GM10248 (cell line): Measurements from ENCODE around the gene METRN.
A peak's percentile ranks its signal among the peaks of the same experiment; 100 is the strongest.

Experiments used
- CTCF ChIA-PET: fragments of 300-600 bp; sonication (Branson Sonifier 250); formaldehyde crosslinking; extraction: SDS; loops from one replicate; lab custom pipeline; 2021; ENCODE audit warnings: antibody characterized with exemption; lab: Yijun Ruan, JAX
- POLR2A ChIA-PET: fragments of 350-650 bp; sonication (Branson Sonifier 250); formaldehyde crosslinking; extraction: SDS; loops from one replicate; lab custom pipeline; 2020; ENCODE audit warnings: antibody characterized with exemption; lab: Yijun Ruan, JAX
- DNase-seq: peaks from one replicate; pipeline ENCODE4 v3.0.0; 2012; ENCODE audit errors: extremely low spot score
- TF ChIP-seq, protein P1 (sequence below): IDR thresholded peaks from 2 replicates; pipeline ENCODE4 v1.5.1; 2012; ENCODE audit warnings: mild to moderate bottlenecking, low read depth; ENCODE audit errors: extremely low read depth, missing control alignments, control extremely low read depth

Gene METRN

DNA sequence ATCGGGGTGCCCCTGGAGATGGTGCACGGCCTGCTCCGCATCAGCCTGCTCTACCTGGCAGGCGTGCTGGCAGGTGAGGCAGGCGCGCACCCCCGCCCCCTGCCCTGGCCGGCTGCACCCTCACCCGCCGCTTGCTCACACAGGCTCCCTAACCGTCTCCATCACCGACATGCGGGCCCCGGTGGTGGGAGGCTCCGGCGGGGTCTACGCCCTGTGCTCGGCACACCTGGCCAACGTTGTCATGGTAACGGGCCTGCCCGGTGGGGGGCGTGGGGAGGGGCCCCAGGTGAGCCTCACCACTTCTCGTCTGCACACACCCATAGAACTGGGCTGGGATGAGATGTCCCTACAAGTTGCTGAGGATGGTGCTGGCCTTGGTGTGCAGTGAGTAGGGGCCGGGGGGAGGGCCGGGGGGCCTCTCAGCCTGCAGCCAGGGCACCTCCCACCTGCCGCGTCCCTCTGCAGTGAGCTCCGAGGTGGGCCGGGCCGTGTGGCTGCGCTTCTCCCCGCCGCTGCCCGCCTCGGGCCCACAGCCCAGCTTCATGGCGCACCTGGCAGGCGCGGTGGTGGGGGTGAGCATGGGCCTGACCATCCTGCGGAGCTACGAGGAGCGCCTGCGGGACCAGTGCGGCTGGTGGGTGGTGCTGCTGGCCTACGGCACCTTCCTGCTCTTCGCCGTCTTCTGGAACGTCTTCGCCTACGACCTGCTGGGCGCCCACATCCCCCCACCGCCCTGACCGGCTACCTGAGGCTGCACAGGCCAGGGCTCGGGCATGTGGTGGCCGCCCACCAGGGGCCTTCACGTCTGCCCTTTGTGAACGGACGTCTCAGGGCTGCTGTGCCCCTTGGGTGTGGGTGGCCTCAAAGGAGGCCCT, 37.4 kb upstream of the METRN start:
- no peak for DNase-seq
- TF ChIP-seq, protein P1, sequence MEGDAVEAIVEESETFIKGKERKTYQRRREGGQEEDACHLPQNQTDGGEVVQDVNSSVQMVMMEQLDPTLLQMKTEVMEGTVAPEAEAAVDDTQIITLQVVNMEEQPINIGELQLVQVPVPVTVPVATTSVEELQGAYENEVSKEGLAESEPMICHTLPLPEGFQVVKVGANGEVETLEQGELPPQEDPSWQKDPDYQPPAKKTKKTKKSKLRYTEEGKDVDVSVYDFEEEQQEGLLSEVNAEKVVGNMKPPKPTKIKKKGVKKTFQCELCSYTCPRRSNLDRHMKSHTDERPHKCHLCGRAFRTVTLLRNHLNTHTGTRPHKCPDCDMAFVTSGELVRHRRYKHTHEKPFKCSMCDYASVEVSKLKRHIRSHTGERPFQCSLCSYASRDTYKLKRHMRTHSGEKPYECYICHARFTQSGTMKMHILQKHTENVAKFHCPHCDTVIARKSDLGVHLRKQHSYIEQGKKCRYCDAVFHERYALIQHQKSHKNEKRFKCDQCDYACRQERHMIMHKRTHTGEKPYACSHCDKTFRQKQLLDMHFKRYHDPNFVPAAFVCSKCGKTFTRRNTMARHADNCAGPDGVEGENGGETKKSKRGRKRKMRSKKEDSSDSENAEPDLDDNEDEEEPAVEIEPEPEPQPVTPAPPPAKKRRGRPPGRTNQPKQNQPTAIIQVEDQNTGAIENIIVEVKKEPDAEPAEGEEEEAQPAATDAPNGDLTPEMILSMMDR, result no peak
- POLR2A ChIA-PET, result no interaction called here
- CTCF ChIA-PET, result interaction anchor here (0.7 to 4.6 kb wide), 3 partner anchors 10 to 44 kb away, joined by 3 to 28 read pairs (median 3); partner anchors contain the start of genes ANTKMT, RHOT2 and WDR90

GRCh38 chr16:678209-678857, 36.6 kb upstream of the METRN start:
- ChIA-PET POLR2A (no interaction called here), CTCF (interaction anchor here (1.2 to 4.6 kb wide), 2 partner anchors 10 to 43 kb away, joined by 3 to 28 read pairs; partner anchors contain the start of genes ANTKMT and RHOT2)
- TF ChIP-seq, protein P1, result no peak
- DNase-seq, result no peak

GRCh38 chr16:678858-679813, 35.8 kb upstream of the METRN start:
- DNase-seq, result peak; percentile 54
- TF ChIP-seq, protein P1, result no peak
- ChIA-PET CTCF (interaction anchor here (1.2 to 4.6 kb wide), 2 partner anchors 11 to 42 kb away, joined by 3 to 28 read pairs; partner anchors contain the start of genes ANTKMT and RHOT2), POLR2A (interaction anchor here (0.8 kb wide), 1 partner anchor 10 kb away, joined by 3 read pairs; no protein-coding TSS in a partner anchor)

GRCh38 chr16:679814-680624, 34.9 kb upstream of the METRN start, which contains the start of gene STUB1:
STUB1 (plus strand) TSS chr16:680410; CDS start chr16:680526, 116 bp downstream.
- TF ChIP-seq, protein P1, result no peak
- peak; percentile 88 for DNase-seq
- CTCF ChIA-PET, result interaction anchor here (1.0 to 4.6 kb wide), 6 partner anchors 10 to 87 kb away, joined by 3 to 28 read pairs (median 4); partner anchors contain the start of genes RHOT2 and WDR90
- POLR2A ChIA-PET, result interaction anchor here (0.7 to 1.2 kb wide), 4 partner anchors 11 to 1475 kb away, joined by 3 to 7 read pairs (median 4); partner anchors contain the start of genes RHOT2 and TRAF7

DNA sequence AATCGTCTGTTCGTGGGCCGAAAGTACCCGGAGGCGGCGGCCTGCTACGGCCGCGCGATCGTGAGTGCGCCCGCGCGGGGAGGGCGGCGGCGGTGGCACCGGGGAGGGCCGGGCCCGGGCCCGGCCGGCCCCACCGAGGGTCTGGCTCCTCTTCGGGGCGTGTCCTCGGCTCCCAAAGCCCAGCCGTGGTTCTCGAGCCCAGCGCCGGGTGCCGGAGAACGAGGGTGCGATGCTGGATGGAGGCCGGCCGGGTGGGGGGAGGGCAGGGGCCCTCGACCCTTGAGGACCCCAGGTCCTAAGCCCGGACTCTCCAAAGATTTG, 34.3 kb upstream of the METRN start:
- POLR2A ChIA-PET, result interaction anchor here (0.7 to 1.2 kb wide), 3 partner anchors 13 to 1475 kb away, joined by 3 to 7 read pairs (median 4); partner anchors contain the start of genes RHOT2 and TRAF7
- CTCF ChIA-PET, result interaction anchor here (1.0 to 4.6 kb wide), 7 partner anchors 9 to 105 kb away, joined by 3 to 28 read pairs (median 4); partner anchors contain the start of genes RHOT2 and WDR90
- no peak for DNase-seq
- TF ChIP-seq, protein P1, result no peak
